Renal pelvis (tissue), 4 donors: ENCODE data around the gene PPP1R14B. TPM values are rescaled to one million over a fixed set of nuclear protein-coding genes. Genes with fewer than 3 reads are reported as not detected.

Experiments
- DNase-seq: peaks from one replicate; pipeline ENCODE4 v3.0.0-alpha.2; 2013
- polyA plus RNA-seq, 3 donors: library from polyadenylated mRNA; unstranded; fragments of 120-200 nt; gene quantifications; one replicate each; pipeline ENCODE4 v1.2.1, GENCODE V29; 2013; ENCODE audit not compliant: insufficient read length in 3 of 3

Gene PPP1R14B
- polyA plus RNA-seq, 3 donors = 66.6 to 98.3 (median 90.5) TPM

GRCh38 chr11:64284962-64285884 is 38.5 kb upstream of the PPP1R14B start, which contains the start of gene GPR137:
Gene GPR137 (plus strand): TSS chr11:64285848. CDS start chr11:64286525, 677 bp downstream.
- peak; percentile 80 for DNase-seq

- DNase-seq = peak; percentile 94
Measured at GRCh38 chr11:64284048-64284961, 37.6 kb upstream of the PPP1R14B start, which contains the start of gene BAD. Gene BAD (minus strand): TSS chr11:64284665. CDS start chr11:64284368, 297 bp downstream.

DNA sequence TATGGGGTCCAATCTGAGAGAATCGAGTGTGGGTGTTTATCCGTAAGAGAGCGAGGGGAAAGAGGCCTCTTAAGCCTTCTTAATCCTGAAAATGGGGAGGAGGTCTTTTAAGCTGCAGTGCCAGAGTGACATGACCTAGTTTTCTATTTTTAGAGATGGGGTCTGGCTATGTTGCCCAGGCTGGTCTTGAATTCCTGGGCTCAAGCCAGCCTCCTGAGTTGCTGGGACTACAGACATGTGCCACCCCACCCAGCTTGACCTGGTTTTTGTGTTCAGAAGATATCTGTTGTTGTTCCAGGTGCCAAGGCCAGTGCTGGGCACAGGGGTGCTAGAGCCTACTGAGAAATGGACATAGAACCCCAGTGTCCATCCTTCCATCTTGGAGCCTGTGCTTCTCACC is 36.3 kb upstream of the PPP1R14B start:
- DNase-seq = no peak

- no peak for DNase-seq
Measured at GRCh38 chr11:64281957-64282770, 35.4 kb upstream of the PPP1R14B start.

DNA sequence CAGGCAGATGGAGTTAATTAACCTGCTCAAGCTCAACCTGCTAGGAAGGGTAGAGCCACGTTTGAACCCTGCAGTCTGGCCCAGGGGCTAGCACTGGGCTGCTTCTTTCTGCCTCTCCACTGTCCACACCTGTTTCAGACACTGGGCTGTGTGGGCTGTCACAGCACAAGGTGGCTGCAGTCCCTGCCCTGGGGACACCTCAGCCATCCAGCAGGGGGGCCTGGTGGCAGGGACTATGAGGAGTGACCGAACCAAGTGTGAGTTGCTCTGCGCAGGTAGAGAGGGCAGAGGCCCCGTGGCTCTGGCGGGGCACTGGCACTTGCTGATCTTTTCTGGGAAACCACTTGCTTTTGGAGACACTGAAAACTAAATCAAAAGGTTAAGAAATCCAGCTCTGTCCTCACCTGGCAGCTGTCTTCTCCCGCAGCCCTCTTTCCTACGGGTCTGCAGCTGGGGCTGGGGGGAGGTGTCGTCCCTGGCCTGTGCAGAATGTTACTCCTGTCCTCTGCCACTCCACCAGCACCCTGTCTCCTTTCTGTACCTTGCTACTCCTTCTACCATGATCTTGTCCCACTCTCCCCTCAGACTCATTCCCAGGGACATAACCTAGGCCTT is 31.9 kb upstream of the PPP1R14B start:
- DNase-seq = no peak

DNA sequence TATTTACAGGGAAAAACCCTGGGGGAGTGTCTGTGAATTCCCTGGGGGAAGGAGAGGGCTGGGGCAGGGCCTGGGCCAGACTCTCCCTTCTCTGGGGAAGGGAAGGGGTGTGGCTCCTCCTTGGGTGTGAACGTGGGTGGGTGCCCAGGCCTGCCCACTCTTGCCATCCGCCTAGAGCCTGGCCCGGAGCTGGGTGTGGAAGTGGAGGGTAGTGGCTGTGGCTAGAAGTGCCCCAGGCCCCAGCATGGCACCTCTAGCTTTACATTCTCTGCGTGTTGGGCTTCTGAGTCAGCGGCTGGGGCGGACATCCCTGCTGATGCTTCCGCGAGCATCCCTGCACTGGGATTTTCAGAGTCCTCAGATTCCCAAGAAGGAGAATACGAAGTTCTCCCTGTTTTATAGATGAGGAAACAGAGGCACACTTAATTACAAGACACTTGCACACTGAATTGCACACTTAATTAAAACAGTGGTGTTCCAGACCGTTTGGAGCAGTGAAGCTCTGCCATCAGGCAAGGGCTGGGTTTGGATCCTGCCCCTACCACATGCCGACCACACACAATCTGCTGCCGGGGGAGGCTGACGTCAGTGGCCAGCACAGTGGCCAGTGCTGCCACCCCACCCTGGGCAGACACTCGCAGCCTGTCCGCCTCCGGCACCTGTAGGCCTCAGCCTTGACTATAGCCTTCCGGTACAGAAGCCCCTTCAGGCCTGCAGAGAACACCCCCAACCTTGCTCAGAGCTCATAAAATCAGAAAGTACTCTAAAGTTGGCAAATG is 30.1 kb upstream of the PPP1R14B start:
- no peak for DNase-seq

GRCh38 chr11:64275841-64276240 is 29.1 kb upstream of the PPP1R14B start:
- DNase-seq = no peak

DNA sequence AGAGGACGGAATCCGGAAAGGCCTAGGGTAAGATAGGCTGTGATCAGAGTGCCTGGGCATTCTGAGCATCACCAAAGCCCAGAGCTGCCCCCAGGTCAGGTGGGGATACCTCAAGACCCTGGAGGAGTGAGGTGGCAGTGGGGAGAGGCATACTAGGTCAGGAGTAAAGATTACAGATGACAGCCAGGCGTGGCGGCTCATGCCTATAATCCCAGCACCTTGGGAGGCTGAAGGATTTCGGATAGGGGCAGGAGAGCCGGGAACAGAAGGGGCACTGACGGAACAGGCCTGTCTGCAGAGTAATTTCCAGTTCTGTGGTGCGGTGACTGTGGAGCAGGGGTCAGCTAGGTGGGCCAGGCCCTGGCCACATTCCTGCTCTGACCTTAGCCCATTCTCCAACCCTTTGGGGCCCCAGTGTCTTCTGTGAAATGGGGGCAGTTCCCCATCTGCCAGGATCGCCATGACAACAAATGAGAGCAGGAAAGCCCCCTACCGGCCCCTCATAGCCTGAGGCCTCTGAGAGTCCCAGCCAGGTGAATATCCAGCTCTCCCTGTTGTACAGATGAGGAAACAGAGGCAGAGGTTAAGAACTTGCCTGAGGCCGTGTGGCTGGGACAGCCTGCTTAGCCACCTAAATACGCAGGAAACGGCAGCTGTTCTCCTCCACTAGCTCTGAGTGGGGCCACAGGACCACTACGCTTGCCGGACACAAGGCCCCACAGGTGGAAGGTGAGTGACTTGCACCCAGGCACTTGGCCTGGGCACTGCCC is 28.5 kb upstream of the PPP1R14B start:
- no peak for DNase-seq

DNA sequence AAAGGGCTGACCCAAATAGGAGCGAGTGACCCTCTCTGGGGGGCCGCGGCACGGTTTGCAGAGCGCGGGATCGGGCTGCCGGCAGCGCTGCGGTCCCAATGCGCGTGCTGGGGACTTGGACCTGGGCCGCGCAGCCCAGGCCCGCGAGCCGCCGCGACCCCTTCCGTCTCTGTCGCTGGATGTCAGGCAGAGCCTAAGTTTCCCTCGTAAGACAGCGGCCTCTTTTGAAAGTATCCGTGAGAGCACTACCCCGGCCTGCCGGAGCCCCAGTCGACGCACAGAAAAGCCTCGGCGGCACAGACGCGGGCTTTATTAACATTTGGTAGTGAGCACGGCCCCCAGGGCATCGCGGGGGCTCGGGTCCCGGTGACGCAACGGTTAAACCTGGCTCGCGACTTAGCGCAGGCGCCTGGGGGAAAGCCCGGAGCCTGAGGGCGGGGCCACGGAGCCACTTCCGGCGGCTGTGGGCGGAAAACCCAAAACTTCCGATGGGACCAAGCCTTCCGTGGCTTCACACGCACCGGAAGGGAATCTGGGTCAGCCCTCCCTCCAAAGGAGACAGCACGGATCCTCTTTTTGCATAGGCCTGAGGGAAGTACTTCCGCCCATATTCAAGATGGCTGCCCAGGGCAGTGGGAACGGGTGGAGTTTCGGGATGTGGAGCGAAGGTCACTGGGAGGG is 22.9 kb upstream of the PPP1R14B start:
- DNase-seq = peak; percentile 100

GRCh38 chr11:64268893-64269539 is 22.3 kb upstream of the PPP1R14B start:
- DNase-seq = peak; percentile 28

GRCh38 chr11:64268025-64268892 is 21.5 kb upstream of the PPP1R14B start:
- DNase-seq = no peak

DNA sequence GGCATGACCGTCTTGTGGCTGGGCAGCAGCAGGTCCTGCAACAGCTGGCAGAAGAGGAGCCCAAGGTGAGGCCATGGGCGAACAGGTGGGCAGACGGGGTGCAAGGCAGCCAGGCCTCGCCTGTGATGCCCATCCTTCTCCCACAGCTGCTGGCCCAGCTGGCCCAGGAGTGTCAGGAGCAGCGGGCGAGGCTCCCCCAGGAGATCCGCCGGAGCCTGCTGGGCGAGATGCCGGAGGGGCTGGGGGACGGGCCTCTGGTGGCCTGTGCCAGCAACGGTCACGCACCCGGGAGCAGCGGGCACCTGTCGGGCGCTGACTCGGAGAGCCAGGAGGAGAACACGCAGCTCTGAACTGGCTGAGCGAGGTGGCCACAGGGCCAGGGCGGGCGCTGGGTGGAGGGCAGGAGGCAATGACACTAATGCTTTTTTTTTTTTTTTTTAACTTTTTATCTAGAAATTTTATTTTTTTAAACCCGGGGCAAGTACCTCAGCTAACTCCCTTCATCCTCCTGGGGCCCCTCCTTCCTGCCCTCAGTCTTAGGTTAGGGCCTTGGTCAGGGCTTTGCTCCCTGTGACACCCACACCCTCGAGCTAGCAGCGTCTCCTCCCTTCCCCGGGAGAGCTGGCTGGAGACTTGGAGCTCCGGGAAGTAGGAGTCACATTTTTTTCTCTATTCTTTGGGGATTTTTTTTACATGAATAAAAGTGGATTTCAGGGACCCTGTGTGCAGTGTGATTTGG is 20.6 kb upstream of the PPP1R14B start:
- DNase-seq = no peak

DNA sequence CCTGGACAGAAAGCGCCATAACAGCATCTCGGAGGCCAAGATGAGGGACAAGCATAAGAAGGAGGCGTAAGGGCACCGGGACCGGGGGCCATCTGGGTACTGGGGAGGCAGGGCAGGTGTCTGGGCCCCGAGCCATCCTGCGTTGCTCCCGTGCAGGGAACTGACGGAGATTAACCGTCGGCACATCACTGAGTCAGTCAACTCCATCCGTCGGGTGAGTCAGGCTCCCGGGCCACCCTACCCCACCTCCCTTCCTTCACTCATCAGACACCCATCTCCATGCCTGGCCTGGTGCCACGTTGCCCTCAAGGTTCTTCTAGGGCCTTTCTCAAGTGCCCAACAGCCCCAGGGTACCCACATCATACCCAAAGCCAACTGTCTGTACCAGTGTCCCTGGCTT is 19.6 kb upstream of the PPP1R14B start:
- DNase-seq = no peak

DNA sequence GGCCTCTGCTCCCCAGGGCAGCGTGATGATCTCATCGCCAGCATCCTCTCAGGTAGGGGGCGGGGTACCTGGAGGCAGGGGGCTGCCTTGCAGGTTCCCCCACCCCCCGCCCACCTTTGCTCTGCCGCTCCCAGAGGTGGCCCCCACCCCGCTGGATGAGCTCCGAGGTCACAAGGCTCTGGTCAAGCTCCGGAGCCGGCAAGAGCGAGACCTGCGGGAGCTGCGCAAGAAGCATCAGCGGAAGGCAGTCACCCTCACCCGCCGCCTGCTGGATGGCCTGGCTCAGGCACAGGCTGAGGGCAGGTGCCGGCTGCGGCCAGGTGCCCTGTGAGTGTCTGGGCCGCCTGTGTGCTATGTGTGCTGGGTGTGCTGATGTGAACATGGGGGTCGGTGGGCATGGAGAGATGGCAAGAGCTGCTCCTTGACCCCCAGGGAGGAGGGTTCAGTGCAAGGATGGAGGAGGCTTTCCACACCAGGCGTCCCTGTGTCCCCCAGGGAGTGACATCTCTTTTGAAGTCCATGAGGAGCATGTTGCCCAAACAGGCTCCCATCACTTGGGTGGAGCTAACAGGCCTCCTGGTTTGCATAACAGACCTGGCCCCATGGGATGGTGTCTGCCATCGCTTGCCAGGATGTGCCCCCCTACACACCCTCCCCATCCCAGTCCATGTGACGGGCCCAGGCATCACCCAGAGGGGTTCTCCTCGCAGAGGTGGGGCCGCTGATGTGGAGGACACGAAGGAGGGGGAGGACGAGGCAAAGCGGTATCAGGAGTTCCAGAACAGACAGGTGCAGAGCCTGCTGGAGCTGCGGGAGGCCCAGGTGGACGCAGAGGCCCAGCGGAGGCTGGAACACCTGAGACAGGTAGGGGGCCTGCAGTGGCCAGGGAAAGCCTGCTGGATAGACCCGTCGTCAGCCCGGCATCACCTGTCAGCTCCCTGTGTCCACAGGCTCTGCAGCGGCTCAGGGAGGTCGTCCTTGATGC is 18.7 kb upstream of the PPP1R14B start:
- no peak for DNase-seq

DNA sequence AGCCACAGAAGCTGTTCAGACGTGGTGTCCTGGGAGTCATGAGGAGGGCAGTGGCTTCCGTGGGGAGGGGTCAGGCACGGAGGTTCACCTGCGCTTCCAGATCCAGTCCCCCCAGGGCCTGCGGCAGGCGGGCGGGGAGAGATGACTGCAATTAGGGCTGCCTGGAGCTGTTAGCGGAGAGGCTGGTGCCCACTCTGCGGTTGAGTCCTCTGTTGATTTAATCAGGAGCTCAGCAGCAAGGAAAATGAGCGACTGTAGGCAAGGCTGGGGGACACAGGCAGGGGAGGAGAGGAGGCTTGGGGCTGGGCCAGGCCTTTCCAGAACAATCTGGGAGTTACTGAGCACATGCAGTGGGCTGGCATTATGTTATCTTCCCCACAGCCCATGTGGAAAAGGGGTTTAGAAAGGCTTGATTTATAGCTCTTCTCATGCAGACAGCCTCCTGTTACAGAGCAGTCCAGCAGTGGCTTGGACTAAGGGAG is 17.7 kb upstream of the PPP1R14B start:
- DNase-seq = no peak
